HG03432 (cell line): ENCODE measurements around the gene DYRK1A.

Experiments used
- ATAC-seq: cut with Tn5 transposase; IDR thresholded peaks from one replicate; pipeline ENCODE4 v1.9.1; 2021; ENCODE audit warnings: mild to moderate bottlenecking, moderate library complexity; ENCODE audit not compliant: unreplicated experiment

The DYRK1A gene

DNA sequence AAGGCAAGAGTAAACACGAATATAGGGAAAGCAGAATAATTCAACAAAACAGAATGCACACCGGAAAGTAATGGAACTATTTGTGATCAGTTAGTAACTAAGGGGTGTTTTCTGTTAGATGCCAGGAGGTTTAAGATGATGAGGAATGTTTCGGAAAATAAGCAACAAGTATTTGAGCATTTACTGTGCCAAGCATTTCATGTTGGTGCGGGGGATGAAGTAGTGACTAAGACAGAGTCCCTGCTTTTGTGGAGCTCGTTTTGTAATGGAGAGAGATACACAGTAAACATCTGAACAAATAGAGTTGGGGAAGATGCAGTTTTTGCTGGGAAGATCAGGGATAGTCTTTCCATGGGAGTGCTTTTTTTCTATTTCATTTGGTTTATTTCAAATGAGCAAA lies 78.7 kb downstream of the DYRK1A start:
- ATAC-seq, result no peak

DNA sequence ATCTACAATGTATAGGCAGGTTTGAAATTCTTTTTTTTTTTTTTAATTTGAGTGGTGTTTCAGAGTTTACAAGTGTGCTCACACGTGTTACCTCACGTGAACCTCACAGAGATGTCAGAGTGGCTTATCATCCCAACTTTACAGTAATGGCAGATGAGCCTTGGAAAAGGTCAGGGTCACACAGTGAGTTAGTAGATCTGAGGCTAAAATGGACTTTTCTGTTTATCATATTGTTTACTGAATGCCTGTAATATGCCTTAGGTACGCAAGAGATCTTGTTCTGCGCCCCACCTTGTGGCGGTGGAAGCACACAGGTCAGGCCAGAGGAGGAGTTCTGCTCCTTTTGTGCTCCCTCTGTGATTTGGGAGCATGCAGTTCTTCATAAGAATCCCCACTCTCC lies 80.0 kb downstream of the DYRK1A start:
- ATAC-seq, result no peak

DNA sequence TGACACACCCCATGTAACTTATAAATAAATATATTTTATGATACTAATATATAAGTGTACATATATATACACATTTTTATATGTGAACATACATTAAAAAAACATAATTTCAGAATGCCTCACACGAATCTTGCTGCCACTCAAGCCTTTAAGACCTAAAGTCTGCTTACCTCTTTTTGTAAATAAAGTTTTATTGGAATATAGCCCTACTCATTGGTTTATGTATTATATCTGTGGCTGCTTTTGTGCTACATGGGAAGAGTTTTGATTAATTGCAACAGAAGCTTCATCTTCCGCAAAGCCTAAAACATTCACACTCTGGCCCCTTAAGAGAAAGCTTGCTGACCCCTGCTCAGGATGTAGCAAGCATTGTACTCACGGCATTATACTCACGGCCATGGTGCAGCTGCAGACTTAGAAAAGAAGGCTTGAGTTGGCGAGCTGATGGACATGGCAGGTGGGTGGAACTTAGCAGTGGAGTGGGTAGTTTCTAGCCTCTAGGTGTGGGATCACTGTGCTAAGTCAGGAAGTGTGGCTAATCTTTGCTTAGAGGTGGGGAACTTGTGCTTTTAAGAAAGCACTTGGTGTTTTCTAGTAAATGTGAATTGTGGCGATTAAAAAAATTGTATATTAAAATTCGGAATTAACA lies 80.8 kb downstream of the DYRK1A start:
- no peak for ATAC-seq

DNA sequence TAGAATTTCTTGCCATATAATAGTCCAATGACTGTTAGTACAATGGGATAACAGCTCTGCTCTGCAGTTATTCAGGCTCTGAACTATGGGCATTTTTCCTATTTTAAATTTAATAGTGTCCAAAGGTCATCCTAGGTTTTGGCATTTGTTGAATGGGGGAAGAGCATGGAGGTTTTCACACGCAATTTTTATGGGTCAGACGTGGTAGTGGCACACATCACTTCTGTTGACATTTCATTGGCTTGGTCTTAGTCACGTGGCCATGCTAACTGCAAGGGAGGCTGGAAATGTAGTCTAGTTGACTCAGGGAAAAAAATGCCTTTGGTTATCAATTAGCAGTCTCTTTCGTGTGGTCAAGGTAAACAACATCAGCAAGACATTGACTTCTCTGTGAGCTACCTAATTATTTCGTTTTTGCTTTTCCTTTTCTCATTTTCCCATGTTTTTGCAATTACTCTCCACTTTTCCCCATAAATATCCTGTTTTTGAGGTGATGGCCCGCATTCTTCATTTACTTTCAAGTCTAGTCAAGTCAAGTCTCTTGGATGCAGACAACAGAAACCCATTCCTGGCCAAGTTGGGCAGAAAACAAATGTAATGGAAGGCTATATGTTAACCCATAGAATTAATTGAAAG lies 82.8 kb downstream of the DYRK1A start:
- no peak for ATAC-seq

DNA sequence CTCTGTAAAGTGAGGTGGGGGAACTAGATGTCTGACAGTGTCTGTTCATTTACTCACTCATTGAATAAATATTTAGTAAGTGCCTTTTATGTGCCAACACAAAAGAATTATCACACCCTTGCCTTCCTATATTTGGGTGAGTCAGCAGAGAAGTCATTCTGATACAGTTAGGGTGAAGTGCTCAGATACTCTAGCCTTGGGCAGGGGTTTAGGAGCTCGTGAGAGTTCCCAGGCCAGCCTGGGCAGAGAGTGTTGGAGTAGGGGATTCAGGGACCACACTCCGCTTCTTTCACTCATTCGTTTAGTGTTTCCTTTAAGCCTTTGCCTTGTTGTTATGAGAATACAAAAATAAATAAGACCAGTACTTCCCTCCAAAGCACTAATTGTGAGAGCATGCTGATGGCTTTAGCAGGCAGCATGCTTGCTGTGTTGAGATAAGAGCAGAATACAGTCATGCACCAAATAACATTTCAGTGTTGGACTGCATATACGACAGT lies 83.9 kb downstream of the DYRK1A start:
- no peak for ATAC-seq

DNA sequence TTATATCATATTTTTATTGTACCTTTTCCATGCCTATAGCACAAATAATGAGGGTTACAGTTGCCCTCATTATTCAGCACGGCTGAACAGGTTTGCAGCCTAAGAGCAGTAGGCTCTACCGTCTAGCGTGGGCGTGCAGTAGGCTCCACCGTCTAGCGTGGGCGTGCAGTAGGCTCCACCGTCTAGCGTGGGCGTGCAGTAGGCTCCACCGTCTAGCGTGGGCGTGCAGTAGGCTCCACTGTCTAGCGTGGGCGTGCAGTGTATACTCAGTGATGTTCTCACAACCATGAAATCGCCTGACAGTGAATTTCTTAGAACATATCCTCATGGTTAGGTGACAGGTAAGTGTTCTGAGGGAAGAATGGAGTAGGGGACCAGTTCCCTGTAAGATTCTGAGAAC lies 84.9 kb downstream of the DYRK1A start:
- no peak for ATAC-seq

DNA sequence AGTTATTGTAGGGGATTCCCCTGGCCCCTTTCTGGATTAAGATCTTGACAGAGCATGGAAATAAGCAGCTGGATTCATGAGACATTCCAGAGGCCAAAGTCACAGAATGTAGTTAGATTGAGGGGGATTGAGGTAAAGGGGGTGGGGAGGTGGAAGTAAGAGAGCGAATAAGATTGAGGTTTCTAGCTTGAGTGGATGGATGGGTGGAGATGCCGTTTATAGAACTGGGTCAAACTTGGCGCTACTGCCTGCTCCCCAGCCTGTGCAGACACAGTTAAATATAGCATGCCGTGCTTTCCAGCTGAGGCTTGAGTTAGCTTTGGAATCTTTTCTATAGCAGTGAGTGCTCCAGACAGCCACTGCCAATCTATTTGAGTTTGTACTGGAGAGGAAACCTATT lies 85.7 kb downstream of the DYRK1A start:
- no peak for ATAC-seq

DNA sequence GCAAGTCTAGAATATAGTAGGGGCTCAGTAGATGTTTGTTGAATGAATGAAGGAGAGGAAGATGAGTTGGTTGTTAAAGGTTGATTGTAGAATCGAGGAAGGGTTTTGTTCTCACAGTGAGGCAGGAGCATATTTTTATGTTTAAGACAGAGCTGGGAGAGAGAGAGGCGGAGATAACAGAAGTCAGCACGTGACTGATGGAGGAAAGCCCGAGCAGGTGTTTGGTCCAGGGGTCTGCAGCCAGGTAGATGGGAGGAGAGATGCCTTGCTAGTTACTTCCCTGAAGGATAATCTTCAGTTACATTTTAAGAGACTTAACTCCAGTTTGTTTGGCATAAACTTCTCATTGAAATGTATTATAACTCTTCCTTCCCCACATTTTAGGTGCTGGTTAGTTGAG lies 86.8 kb downstream of the DYRK1A start:
- ATAC-seq, result no peak

DNA sequence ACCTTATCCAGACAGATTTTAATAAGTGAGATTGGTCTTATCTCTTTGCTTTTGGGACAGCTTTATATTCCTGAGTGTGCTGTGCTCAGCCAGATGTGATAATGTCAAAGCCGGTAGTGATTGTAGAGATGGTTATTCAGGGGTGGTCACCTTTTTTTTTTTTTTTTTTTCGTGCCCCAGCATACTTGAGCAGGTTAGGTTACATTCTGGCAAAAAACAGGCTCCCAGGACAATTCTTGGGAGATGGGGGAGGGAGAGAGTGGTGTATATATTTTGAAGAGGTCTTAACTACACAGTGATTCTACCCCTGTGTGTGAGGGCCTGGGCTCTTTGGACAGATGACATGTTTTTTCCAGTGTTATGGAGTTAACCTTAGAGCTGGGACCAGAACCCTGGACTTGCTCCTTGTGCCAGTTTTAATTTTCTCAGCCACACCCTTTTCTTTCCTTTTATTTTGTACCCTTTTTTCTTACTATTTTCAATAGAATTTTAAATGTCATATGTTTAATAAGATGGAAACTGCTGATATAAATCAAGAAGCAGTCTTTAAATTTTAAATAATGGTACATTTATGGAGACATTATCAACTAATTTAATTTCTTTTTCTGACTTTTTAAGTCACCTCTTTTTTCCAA lies 88.4 kb downstream of the DYRK1A start:
- no peak for ATAC-seq

DNA sequence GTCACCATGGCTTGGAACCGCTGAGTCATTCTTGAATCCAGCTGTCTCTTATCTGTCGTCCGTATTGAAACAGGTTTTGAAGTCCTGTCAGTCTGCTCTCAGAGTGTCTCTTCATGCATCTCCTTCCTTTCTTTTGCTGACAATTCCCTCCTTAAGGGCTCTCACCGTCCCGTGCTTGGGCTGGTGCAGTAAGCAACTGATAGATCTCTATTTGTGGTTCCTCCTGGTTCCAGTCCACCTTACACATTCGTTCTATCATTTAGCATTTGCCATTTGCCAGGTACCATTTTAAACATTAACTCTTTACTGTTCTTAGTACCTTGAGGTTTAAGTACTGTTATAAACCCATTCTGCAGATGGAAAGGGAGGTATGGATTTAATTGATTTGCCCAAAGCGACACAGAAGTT lies 88.9 kb downstream of the DYRK1A start:
- ATAC-seq, result no peak

DNA sequence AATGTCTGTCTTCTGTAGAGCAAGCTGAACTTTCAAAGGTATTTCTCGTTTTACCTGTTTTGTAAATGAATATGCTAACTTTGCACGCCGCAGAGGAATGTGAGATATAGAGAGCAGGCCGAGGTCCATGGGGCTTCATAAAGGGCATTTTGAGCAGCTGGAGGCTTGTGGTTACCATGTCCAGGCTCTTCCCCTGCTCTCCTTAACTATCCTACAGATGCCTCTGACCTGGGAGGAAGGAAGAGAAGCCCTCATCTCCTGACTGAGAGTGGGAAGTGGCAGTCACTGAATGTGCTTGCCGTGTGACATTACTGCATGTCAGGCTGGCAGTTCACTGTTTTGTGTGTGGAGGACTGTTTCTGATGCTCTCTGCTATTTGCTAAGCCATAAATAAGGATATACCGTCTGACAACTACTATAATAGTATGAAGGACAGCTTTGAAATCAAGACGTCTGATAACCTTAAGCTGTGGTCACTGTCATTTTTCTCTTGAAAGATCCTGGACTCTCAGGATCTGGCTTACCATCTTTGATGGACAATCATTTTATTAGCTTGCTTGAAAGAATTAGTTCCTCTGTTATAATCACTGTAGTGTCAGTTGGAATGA lies 92.2 kb downstream of the DYRK1A start:
- no peak for ATAC-seq

DNA sequence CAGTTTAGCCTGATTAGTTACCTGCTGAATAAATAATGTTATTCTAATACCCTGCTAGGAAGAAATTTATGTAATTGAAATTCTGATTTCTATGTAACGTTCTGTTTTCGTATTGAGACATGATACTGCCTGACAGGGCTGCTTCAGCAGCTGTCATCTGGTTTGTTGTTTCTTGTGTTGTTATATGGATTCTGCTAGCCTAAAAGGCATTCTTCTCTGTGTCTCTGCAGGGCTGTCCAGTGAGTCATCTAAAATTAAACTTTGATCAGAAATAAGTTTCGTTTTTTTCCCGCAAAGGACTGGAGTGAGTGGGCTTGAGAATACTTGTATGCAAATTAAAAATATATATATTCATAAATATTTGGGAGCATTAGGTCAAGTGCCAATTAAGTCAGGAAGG lies 93.0 kb downstream of the DYRK1A start:
- no peak for ATAC-seq

DNA sequence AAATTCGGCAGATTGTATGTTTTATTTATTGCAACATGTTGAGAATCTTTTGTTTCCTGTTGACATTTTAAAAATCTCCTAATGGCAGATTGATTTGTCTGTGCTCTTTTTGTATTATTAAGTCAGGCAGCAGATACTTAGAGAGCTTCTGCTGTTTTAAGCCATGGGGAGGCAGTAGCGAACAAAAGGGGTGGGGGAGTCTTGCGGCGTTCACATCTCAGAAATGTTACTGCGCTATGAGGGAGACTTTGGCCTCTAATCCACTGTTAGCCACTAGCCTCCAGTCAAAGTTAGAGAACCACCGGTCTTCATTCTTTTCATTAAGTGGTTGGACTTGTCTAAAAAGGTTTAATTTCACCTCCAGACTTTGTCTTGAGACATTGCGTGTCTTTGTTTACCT lies 93.6 kb downstream of the DYRK1A start:
- ATAC-seq, result no peak

DNA sequence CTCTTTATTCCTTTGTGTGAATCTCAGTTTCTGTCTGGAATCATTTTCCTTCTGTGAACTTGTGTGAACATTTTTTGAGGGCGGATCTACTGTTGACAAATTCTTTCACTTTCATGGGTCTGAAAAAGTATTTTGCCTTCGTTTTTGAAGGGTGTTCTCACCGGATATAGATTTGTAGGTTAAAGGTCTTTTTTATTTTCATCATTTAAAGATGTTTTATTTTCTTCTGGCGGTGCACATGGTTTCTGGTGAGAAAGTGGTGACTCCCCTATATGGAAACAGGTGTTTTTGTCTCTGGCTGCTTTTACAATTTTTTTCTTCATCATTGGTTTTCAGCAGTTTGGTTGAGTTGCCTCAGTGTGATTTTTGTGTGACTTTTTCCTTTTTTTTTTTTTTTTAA lies 94.9 kb downstream of the DYRK1A start:
- ATAC-seq, result peak; percentile 52

DNA sequence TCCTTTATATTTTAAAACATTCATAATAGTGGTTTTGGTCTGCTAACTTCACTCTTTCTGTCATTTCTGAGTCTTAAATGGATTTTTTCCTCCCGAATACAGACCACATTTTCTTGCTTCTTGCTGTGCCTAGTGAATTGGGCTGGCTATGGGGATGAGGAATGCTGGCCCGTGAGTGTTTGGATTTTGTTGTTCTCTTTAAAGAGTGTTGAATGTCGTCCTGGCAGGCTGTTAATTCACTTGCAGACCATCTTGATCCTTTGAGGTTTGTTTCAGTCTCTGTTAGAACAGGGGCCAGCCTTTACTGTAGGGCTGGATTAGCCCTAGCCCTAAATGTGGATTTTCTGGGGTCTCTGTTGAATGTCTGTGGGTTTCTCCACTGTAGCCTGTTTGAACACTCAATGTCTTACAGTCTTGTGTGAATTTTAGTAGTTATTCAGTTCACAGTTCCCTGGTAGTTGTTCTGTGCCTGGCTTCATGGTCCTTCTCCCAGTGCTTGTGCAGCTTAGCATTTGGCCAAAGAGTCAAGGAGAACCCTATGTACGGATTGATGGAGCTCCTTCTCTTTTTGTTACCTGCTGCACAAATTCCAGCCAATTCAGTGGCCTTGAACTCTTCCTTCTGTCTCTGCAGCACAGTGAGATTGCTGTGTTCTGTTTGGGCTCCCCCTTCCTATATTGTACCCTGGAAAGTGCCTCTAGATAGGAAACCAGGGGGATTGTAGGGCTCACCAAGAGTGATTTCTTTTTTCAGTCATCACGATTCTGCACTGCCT lies 95.7 kb downstream of the DYRK1A start:
- ATAC-seq, result no peak

DNA sequence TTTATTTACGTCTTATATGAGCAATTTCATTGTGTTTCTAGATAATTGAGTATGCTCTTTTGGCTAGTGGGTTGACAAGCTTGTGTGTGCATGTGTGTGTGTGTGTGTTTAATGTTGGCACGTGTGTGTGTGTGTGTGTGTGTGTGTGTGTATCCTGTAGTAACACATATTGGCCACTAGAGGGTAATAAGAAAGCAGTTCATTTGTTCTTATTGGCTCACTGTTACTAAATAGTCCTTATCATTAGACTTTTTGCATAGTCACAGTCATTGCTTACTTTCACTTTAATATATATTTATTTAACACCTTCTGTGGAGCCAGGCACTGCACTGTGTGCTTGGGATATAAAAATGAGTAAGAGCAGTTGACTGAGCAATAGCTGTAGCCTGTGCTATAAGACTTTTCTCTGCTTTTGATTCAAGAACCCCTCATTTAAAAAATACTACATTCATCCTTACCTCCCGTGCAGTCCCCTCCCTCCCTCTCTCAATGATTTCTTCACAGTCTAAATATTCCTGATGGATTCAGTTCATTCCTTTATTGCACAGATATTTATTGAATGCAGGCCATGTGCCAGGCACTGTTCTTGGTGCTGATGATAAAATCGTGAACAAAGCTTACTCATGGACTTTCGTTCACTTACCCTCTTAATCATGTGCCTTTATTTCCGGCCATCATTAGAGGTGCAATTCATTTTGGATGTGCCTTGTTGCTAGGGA lies 96.7 kb downstream of the DYRK1A start:
- peak; percentile 42 for ATAC-seq

DNA sequence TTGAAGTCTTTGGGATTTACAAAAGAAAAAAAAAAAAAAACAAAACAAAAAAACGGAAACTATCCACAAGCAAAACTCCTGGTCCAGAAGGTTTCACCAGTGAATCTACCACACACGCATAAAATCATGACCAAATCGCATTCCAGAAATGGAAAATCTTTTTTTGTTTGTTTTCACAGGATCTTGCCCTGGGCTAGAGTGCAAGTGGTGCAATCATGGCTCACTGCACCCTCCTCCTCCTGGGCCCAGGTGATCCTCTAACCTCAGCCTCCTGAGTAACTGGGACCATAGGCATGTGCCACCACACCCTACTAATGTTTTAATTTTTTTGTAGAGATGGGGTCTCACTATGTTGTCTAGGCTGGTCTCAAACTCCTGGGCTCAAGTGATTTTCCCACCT lies 100.5 kb downstream of the DYRK1A start:
- no peak for ATAC-seq

DNA sequence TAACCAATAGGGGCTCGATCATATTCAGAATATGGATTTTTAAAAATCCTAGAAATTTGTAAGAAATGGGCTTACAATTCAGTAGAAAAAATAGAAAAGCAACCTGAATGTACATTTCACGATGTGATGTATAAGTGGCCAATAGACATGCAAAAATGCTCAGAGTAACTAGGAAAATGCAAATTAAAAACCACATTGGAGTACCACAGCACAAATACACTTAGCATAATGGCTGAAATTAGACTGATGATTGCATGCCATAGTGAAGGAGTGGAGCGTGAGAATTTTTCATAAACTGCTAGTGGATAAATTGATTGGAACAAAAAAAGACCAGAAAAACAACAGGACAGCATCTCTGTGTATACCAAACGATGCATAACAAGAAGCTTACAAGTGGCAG lies 102.3 kb downstream of the DYRK1A start:
- no peak for ATAC-seq

DNA sequence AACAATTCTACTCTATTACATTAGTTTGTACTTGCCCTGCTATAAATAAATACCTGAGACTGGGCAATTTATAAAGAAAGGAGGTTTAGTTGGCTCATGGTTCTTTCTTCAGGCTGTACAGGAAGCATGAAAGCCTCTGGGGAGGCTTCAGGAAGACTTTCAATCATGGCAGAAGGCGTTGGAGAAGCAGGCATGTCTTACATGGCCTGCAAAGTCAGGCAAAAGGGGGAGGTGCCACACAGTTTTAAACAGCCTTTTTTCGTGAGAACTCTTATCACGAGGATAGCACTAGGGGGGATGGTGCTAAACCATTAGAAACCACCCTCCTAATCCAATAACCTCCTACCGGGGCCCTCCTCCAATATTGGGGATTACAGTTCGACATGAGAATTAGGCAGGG lies 102.9 kb downstream of the DYRK1A start:
- ATAC-seq, result no peak

DNA sequence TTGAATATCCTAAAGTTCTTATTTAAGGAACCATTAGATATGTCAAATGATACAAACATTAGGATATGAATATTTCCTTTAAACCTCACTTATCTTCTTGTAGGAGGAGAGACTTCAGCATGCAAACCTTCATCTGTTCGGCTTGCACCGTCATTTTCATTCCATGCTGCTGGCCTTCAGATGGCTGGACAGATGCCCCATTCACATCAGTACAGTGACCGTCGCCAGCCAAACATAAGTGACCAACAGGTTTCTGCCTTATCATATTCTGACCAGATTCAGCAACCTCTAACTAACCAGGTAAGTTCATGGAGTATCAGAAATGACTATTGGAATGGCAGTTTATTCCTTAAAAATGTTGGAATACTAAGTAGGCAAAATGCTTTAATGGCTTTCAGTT lies 106.0 kb downstream of the DYRK1A start:
- no peak for ATAC-seq

DNA sequence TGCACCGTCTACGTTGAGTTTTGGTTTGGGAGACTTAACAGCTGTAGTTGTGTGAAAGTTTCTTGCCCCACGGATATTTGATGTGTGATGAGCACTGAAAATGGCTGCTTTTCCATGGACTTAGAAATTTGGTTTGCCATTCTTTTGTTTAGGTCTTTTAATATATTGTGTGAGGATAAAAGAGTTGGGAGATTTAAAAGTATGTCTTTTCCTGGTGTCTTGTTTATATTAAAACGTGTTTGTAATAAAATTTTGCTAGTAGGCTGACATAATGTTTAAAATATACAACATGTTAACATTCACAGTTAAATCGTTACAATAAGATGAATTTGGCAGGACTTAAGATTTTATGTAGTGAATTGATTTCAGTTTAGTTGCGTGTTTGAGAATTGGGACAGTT lies 106.9 kb downstream of the DYRK1A start:
- no peak for ATAC-seq
